Endothelial cell of umbilical vein (primary cell): ENCODE data around the gene TMEM154.

Experiments used
- MAX ChIP-seq: IDR thresholded peaks from 2 replicates; pipeline ENCODE4 v1.6.1; 2011; ENCODE audit not compliant: insufficient read depth, insufficient read length
- TF ChIP-seq, protein P1 (sequence below), 2 donors: IDR thresholded peaks; 1 replicate in 1 of 2; 2 replicates in 1 of 2; pipeline ENCODE4 v1.5.1; 2011; ENCODE audit warnings: low read length in 2 of 2, mild to moderate bottlenecking in 2 of 2, moderate library complexity in 2 of 2, control low read depth in 1 of 2, inconsistent platforms in 1 of 2, low read depth in 1 of 2; ENCODE audit not compliant: insufficient read depth in 1 of 2; ENCODE audit errors: extremely low read depth in 1 of 2

GRCh38 chr4:152672206-152673092 is 7.3 kb downstream of the TMEM154 start:
- TF ChIP-seq, protein P1, sequence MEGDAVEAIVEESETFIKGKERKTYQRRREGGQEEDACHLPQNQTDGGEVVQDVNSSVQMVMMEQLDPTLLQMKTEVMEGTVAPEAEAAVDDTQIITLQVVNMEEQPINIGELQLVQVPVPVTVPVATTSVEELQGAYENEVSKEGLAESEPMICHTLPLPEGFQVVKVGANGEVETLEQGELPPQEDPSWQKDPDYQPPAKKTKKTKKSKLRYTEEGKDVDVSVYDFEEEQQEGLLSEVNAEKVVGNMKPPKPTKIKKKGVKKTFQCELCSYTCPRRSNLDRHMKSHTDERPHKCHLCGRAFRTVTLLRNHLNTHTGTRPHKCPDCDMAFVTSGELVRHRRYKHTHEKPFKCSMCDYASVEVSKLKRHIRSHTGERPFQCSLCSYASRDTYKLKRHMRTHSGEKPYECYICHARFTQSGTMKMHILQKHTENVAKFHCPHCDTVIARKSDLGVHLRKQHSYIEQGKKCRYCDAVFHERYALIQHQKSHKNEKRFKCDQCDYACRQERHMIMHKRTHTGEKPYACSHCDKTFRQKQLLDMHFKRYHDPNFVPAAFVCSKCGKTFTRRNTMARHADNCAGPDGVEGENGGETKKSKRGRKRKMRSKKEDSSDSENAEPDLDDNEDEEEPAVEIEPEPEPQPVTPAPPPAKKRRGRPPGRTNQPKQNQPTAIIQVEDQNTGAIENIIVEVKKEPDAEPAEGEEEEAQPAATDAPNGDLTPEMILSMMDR (IDR thresholded peaks at IDR 0.05; ENCODE audit: extremely low read depth in 1 of 2, insufficient read depth in 1 of 2, low read depth in 1 of 2, low read length in 2 of 2) = no peak
- TF ChIP-seq MAX = no peak
